GM12878 (cell line): ENCODE results near the gene ILKAP. TPM values are rescaled to one million over a fixed set of nuclear protein-coding genes. Genes with fewer than 3 reads are reported as not detected.

Experiments
- ASH2L ChIP-seq: fragments of 300-600, 200-600 bp; sonication (generic); IDR thresholded peaks from 2 replicates; pipeline ENCODE4 v1.6.1; 2017; ENCODE audit warnings: low read depth, mild to moderate bottlenecking, borderline replicate concordance
- E2F8 ChIP-seq: fragments of 450-650 bp; IDR thresholded peaks from 2 replicates; pipeline ENCODE4 v1.6.1; 2018; ENCODE audit warnings: mild to moderate bottlenecking, low read depth, moderate library complexity; ENCODE audit not compliant: partially characterized antibody
- IRF4 ChIP-seq: IDR thresholded peaks from 2 replicates; pipeline ENCODE4 v1.6.1; 2011; ENCODE audit warnings: low read depth, low read length
- KAT2A ChIP-seq: conservative IDR thresholded peaks from 2 replicates; pipeline ENCODE4 v1.6.1; 2011; ENCODE audit warnings: low read depth, low read length; ENCODE audit not compliant: control insufficient read depth
- MEF2B ChIP-seq: fragments of 450-650 bp; IDR thresholded peaks from 2 replicates; pipeline ENCODE4 v1.6.1; 2018; ENCODE audit warnings: mild to moderate bottlenecking, moderate library complexity; ENCODE audit not compliant: partially characterized antibody, poor library complexity, severe bottlenecking
- MTA2 ChIP-seq: fragments of 450-650 bp; IDR thresholded peaks from 2 replicates; pipeline ENCODE4 v1.6.1; 2016; ENCODE audit warnings: low read depth, mild to moderate bottlenecking, moderate library complexity
- MYC ChIP-seq: IDR thresholded peaks from 2 replicates; pipeline ENCODE4 v1.6.1; 2011; ENCODE audit warnings: mild to moderate bottlenecking, low read length, moderate library complexity, inconsistent platforms; ENCODE audit not compliant: insufficient read depth, insufficient replicate concordance, insufficient read length, severe bottlenecking
- RUNX3 ChIP-seq: IDR thresholded peaks from 2 replicates; pipeline ENCODE4 v1.6.1; 2012; ENCODE audit warnings: low read length, inconsistent platforms
- STAT3 ChIP-seq: IDR thresholded peaks from 2 replicates; pipeline ENCODE4 v1.6.1; 2011; ENCODE audit warnings: low read depth, low read length, improper control_type of control experiment
- YBX1 ChIP-seq: fragments of 450-650 bp; IDR thresholded peaks from 2 replicates; pipeline ENCODE4 v1.6.1; 2016; ENCODE audit warnings: antibody characterized with exemption
- ZBED1 ChIP-seq: IDR thresholded peaks from 2 replicates; pipeline ENCODE4 v1.6.1; 2016; ENCODE audit warnings: borderline replicate concordance
- ZBTB4 ChIP-seq: fragments of 450-650 bp; formaldehyde crosslinking; IDR thresholded peaks from 2 replicates; pipeline ENCODE4 v1.4.0; 2022; ENCODE audit warnings: mild to moderate bottlenecking, moderate library complexity
- ZNF217 ChIP-seq: fragments of 450-650 bp; IDR thresholded peaks from 2 replicates; pipeline ENCODE4 v1.6.1; 2017; ENCODE audit warnings: antibody characterized with exemption, mild to moderate bottlenecking
- ZNF592 ChIP-seq: fragments of 450-650 bp; IDR thresholded peaks from 2 replicates; pipeline ENCODE4 v1.6.1; 2017; ENCODE audit warnings: mild to moderate bottlenecking, moderate library complexity
- polyA plus RNA-seq, 11 experiments: library from polyadenylated mRNA; depleted of rRNA in 4 of 11; unstranded in 6 of 11; stranded (reverse) in 5 of 11; fragments of >200 nt; fragmentation: Nextera tagmentation in 4 of 11; fragmentation: Illumina TruSeq in 1 of 11; extraction: Ambion mirVana in 4 of 11; extraction: Trizol in 1 of 11; gene quantifications; 1 replicate in 1 of 11; 2 replicates in 10 of 11; pipeline versions ENCODE4 v1.2.1 to v1.2.3, GENCODE V29; 2011 to 2016; ENCODE audit warnings: inconsistent platforms in 2 of 11, missing spikeins in 2 of 11, low read depth in 1 of 11
- total RNA-seq, 4 experiments: library from RNA; depleted of rRNA in 3 of 4; stranded (reverse); fragments of >200 nt in 3 of 4; fragmentation: Illumina TruSeq in 1 of 4; extraction: Trizol in 1 of 4; gene quantifications; 2 replicates each; pipeline versions ENCODE4 v1.2.1 to v1.2.3, GENCODE V29; 2013 to 2021

ILKAP gene
- total and polyA plus RNA-seq, 10 of the 15 experiments (the other 5 are each of a cell fraction or from before 2014, with no cell fraction given) = 4.2 to 65.3 (median 37.3) TPM

GRCh38 chr2:238155051-238155760 is 48.3 kb downstream of the ILKAP start (continued):
- TF ChIP-seq ZNF592 (no peak), STAT3 (no peak), ZBED1 (no peak), ZBTB4 (CRISPR knock-in tag) (no peak), YBX1 (no peak), ASH2L (no peak), MYC (no peak), E2F8 (no peak), KAT2A (no peak), IRF4 (no peak), RUNX3 (no peak), MTA2 (no peak), ZNF217 (no peak), MEF2B (no peak)
